HL-60 (cell line): Measurements from ENCODE around the gene C2CD4C.

ENCODE experiments used
- TF ChIP-seq, protein P1 (sequence below): IDR thresholded peaks from 2 replicates; pipeline ENCODE4 v1.6.1; 2012; ENCODE audit warnings: low read depth; ENCODE audit not compliant: insufficient replicate concordance
- TF ChIP-seq, protein P2 (sequence below): IDR thresholded peaks from one replicate; pipeline ENCODE4 v1.5.1; 2011; ENCODE audit warnings: low read length, control low read depth, inconsistent platforms; ENCODE audit not compliant: insufficient read depth

DNA sequence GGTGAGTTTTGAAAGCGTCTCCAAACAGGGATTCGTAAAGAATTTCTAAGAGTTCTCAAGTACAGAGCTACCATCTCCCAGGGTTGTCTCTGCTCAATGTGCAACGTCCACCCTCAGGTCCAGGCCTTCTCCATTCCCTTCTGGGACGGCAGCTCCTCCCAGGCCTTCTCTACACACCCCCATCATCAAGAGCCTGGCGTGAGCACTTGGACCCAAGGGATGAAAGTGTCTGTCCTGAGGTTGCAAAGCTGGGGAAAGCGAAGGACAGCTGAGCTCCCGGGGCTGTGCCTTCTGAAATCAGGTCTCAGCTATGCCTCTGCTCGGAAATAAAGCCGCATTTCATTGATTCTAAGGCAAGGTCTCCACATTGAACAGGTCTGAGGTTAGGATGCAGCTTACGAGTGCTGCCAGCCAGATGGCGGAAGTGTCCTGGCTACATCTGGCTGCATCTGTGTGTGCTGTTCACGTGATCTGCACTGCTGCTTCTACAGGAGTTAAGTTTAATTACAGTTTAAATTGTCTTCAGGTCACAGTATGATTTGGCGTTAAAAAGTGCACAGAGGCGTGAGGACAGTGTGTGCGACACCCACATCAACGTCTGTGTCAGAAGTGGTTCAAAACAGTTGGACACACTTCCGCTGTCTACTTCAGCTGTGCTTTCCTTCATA is 37.3 kb downstream of the C2CD4C start:
- TF ChIP-seq, protein P1, sequence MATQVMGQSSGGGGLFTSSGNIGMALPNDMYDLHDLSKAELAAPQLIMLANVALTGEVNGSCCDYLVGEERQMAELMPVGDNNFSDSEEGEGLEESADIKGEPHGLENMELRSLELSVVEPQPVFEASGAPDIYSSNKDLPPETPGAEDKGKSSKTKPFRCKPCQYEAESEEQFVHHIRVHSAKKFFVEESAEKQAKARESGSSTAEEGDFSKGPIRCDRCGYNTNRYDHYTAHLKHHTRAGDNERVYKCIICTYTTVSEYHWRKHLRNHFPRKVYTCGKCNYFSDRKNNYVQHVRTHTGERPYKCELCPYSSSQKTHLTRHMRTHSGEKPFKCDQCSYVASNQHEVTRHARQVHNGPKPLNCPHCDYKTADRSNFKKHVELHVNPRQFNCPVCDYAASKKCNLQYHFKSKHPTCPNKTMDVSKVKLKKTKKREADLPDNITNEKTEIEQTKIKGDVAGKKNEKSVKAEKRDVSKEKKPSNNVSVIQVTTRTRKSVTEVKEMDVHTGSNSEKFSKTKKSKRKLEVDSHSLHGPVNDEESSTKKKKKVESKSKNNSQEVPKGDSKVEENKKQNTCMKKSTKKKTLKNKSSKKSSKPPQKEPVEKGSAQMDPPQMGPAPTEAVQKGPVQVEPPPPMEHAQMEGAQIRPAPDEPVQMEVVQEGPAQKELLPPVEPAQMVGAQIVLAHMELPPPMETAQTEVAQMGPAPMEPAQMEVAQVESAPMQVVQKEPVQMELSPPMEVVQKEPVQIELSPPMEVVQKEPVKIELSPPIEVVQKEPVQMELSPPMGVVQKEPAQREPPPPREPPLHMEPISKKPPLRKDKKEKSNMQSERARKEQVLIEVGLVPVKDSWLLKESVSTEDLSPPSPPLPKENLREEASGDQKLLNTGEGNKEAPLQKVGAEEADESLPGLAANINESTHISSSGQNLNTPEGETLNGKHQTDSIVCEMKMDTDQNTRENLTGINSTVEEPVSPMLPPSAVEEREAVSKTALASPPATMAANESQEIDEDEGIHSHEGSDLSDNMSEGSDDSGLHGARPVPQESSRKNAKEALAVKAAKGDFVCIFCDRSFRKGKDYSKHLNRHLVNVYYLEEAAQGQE, result no peak
- TF ChIP-seq, protein P2, sequence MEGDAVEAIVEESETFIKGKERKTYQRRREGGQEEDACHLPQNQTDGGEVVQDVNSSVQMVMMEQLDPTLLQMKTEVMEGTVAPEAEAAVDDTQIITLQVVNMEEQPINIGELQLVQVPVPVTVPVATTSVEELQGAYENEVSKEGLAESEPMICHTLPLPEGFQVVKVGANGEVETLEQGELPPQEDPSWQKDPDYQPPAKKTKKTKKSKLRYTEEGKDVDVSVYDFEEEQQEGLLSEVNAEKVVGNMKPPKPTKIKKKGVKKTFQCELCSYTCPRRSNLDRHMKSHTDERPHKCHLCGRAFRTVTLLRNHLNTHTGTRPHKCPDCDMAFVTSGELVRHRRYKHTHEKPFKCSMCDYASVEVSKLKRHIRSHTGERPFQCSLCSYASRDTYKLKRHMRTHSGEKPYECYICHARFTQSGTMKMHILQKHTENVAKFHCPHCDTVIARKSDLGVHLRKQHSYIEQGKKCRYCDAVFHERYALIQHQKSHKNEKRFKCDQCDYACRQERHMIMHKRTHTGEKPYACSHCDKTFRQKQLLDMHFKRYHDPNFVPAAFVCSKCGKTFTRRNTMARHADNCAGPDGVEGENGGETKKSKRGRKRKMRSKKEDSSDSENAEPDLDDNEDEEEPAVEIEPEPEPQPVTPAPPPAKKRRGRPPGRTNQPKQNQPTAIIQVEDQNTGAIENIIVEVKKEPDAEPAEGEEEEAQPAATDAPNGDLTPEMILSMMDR, result no peak
